ENCODE results near the gene NFE2L1.

NFE2L1 gene

DNA sequence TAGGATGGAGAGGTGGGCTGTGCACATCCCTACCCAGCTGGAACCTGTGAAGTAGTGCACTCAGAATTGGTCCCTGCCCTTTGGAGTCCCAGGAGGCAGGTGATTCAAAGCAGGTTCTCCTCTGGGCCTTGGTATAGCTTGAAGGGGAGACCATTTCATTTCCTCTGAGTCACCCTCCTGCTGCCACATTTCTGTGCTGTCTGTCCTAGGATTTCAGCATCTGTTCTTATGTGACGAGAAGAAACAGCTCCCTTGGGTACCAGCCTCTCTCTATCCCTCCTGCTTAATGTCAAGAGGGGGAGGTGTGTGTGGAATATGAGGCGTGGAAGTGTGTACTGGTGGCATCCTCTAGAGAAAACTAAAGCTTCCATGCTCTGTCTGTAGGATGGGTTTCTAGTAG, 5.0 kb upstream of the NFE2L1 start:
- DNase-seq = no peak
- in situ Hi-C loops (cut with MboI; ENCODE audit: low pct_unique_long_range_greater_than_20kb, low sequenced_read_pairs) = no loop called here

DNA sequence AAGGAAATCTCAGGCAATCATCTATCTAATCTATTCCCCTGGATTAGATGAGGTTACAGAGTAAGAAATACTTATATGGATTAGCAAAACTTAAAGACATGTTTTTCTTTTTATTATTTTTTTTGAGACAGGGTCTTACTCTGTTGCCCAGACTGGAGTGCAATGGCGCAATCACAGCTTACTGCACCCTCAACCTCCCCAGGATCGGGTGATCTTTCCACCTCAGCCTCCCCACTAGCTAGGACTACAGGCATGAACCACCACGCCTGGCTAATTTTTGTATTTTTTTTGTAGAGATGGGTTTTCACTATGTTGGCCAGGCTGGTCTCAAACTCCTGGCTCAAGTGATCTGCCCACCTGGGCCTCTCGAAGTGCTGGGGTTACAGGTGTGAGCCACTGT, 3.3 kb upstream of the NFE2L1 start:
- in situ Hi-C loops (cut with MboI; ENCODE audit: low pct_unique_long_range_greater_than_20kb, low sequenced_read_pairs) = no loop called here
- DNase-seq = no peak

GRCh38 chr17:48045316-48046001, 2.7 kb upstream of the NFE2L1 start:
- DNase-seq = no peak
- in situ Hi-C loops (cut with MboI; ENCODE audit: low pct_unique_long_range_greater_than_20kb, low sequenced_read_pairs) = no loop called here

GRCh38 chr17:48046296-48046695, 1.9 kb upstream of the NFE2L1 start:
- DNase-seq = no peak
- in situ Hi-C loops (cut with MboI; ENCODE audit: low pct_unique_long_range_greater_than_20kb, low sequenced_read_pairs) = no loop called here

GRCh38 chr17:48047113-48047740, 932 bp upstream of the NFE2L1 start:
- in situ Hi-C loops (cut with MboI; ENCODE audit: low pct_unique_long_range_greater_than_20kb, low sequenced_read_pairs) = no loop called here
- DNase-seq = no peak

GRCh38 chr17:48048384-48049126, 396 bp downstream of the NFE2L1 start:
- in situ Hi-C loops (cut with MboI; ENCODE audit: low pct_unique_long_range_greater_than_20kb, low sequenced_read_pairs) = no loop called here
- DNase-seq = peak; percentile 74

- in situ Hi-C loops (cut with MboI; ENCODE audit: low pct_unique_long_range_greater_than_20kb, low sequenced_read_pairs) = no loop called here
- DNase-seq = no peak
Observed at GRCh38 chr17:48051283-48051682, 3.1 kb downstream of the NFE2L1 start.

DNA sequence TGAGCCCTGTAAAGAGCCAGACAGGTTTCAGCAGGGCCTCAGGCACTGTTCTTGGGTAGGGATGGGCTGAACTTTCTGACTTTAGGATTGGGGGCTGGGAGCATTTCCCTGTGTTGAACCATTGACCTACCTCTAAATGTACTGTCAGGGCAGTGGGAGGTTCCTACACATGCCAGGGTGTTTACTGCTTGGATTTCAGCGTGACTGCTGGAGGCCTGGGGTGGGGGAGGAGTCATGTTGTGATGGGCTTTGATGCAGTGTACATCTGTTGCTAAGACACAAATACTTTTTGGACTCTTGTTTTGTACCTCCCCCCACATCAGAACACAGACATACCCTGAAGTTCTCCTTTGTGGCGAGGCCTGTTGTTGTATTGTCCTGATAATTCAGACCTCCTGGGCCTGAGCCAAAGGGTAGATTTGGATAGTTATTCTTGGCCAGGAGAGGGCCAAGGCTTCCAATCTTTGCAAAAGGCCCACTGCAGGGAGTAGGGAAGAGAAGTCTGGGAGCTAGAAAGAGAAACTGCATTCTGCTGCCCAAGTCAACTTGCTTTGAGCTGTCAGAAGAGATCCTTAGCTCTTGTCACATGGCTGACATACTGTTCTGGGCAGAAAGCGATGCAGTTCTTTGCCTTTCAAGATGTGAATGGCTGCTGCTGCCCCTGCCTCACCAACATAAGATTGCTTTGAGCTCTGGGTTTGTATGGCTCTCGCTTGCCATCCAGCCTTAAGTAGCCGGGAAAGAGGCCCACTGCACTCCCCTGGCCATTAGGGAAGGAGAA, 3.7 kb downstream of the NFE2L1 start:
- DNase-seq = peak; percentile 72
- in situ Hi-C loops (cut with MboI; ENCODE audit: low pct_unique_long_range_greater_than_20kb, low sequenced_read_pairs) = no loop called here

GRCh38 chr17:48052956-48053757, 5.0 kb downstream of the NFE2L1 start:
- in situ Hi-C loops (cut with MboI; ENCODE audit: low pct_unique_long_range_greater_than_20kb, low sequenced_read_pairs) = no loop called here
- DNase-seq = peak; percentile 48

- in situ Hi-C loops (cut with MboI; ENCODE audit: low pct_unique_long_range_greater_than_20kb, low sequenced_read_pairs) = no loop called here
- DNase-seq = no peak
Observed at GRCh38 chr17:48053758-48054237, 5.6 kb downstream of the NFE2L1 start.

- in situ Hi-C loops (cut with MboI; ENCODE audit: low pct_unique_long_range_greater_than_20kb, low sequenced_read_pairs) = no loop called here
- DNase-seq = no peak
Observed at GRCh38 chr17:48054238-48055185, 6.4 kb downstream of the NFE2L1 start.

DNA sequence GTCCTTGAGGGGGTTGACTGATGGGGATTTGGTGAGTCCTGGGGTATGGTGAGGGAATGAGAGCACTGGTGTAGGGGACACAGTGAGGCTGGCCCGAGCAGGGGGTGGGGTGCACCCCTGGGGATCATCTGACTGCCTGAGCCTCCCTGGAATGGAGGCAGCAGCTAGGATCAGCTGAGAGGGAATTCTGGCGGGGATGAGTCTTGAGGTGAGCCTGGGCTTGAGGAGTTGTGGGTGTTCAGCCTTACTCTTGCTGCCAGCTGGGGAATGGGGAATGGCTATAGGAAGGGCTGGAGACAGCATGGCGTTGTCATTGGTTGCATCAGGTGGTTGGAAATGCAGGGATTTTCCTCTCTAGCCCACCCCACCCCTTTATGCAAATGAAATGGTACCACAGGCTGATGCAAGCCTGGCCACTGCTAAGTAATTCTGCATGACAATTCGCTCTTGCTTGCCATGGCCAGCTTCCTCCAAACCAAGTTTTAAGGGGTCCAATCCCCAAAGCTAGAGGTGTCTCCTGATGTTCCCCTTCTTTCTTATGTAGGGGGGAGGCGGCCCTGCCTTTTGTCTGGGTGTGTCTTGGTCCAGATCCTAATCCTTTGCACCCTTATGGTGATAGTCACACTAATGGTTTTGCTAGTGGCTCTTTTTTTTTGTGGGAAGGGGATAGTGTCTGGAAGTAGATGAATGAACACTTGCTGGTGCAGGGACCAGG, 7.5 kb downstream of the NFE2L1 start:
- in situ Hi-C loops (cut with MboI; ENCODE audit: low pct_unique_long_range_greater_than_20kb, low sequenced_read_pairs) = no loop called here
- DNase-seq = no peak

DNA sequence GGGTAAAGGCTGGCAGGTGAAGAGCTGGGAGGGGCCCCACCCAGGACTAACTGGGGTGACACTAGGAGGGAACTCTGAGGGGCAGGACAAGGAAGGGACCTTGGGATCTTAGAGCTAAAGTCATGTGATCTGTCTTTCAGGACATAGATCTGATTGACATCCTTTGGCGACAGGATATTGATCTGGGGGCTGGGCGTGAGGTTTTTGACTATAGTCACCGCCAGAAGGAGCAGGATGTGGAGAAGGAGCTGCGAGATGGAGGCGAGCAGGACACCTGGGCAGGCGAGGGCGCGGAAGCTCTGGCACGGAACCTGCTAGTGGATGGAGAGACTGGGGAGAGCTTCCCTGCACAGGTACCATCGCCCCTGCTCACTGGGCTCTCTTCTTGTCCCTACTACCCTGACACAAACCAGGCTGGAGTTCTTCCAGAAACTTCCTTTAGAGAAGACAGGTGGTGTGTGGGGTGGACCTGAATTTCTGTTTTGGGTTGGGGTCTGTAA, 8.1 kb downstream of the NFE2L1 start:
- DNase-seq = no peak
- in situ Hi-C loops (cut with MboI; ENCODE audit: low pct_unique_long_range_greater_than_20kb, low sequenced_read_pairs) = no loop called here

GRCh38 chr17:48056879-48057278, 8.7 kb downstream of the NFE2L1 start:
- DNase-seq = no peak
- in situ Hi-C loops (cut with MboI; ENCODE audit: low pct_unique_long_range_greater_than_20kb, low sequenced_read_pairs) = no loop called here

DNA sequence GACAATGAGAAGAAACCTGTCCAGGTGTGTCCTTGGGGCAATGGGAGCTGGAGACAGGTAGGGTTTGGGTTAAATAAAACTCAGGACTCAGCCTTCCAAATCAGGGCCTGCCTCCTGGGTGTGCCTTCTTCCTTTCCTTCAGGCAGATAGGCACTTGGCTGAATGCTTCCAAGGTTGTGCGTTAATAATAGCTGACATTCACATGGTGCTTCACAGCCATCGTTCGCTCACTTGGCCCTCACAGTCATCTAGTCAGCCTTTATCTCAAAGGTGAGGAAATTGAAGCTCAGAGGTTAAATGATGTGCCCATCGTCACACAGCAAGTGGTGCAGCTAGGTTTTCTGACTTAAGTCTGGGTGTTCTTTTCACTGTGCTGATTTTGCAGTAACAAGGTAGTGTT, 9.5 kb downstream of the NFE2L1 start:
- in situ Hi-C loops (cut with MboI; ENCODE audit: low pct_unique_long_range_greater_than_20kb, low sequenced_read_pairs) = no loop called here
- no peak for DNase-seq

DNA sequence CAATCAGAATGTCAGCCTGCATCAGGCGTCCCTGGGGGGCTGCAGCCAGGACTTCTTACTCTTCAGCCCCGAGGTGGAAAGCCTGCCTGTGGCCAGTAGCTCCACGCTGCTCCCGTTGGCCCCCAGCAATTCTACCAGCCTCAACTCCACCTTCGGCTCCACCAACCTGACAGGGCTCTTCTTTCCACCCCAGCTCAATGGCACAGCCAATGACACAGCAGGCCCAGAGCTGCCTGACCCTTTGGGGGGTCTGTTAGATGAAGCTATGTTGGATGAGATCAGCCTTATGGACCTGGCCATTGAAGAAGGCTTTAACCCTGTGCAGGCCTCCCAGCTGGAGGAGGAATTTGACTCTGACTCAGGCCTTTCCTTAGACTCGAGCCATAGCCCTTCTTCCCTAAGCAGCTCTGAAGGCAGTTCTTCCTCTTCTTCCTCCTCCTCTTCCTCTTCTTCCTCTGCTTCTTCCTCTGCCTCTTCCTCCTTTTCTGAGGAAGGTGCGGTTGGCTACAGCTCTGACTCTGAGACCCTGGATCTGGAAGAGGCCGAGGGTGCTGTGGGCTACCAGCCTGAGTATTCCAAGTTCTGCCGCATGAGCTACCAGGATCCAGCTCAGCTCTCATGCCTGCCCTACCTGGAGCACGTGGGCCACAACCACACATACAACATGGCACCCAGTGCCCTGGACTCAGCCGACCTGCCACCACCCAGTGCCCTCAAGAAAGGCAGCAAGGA, 10.4 kb downstream of the NFE2L1 start:
- no peak for DNase-seq
- in situ Hi-C loops (cut with MboI; ENCODE audit: low pct_unique_long_range_greater_than_20kb, low sequenced_read_pairs) = no loop called here
